NB4 (cell line): ENCODE measurements around the gene B4GALT4.

Experiments used
- DNase-seq: peaks from one replicate; pipeline ENCODE4 v3.0.0; 2010; ENCODE audit warnings: low read depth
- H3K4me3 ChIP-seq: one replicate; pipeline ENCODE4 v1.5.1; 2011; ENCODE audit warnings: mild to moderate bottlenecking, low read depth, low read length, moderate library complexity
- CTCF ChIP-seq: IDR thresholded peaks from one replicate; pipeline ENCODE4 v1.5.1; 2012; ENCODE audit warnings: low read depth, low read length
- MYC ChIP-seq: IDR thresholded peaks from 2 replicates; pipeline ENCODE4 v1.6.1; 2011; ENCODE audit warnings: low read depth, low read length
- POLR2A ChIP-seq: IDR thresholded peaks from 2 replicates; pipeline ENCODE4 v1.6.1; 2011; ENCODE audit warnings: mild to moderate bottlenecking; ENCODE audit not compliant: insufficient read length; ENCODE audit errors: extremely low read depth
- TF ChIP-seq, protein P1 (sequence below): IDR thresholded peaks from 2 replicates; pipeline ENCODE4 v1.6.1; 2011; ENCODE audit warnings: low read depth, low read length

Gene B4GALT4

GRCh38 chr3:119225121-119225520, 15.6 kb downstream of the B4GALT4 start:
- no peak overlapping the region for H3K4me3 ChIP-seq
- DNase-seq: no peak
- TF ChIP-seq, protein P1, sequence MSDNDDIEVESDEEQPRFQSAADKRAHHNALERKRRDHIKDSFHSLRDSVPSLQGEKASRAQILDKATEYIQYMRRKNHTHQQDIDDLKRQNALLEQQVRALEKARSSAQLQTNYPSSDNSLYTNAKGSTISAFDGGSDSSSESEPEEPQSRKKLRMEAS: no peak
- TF ChIP-seq CTCF (no peak), MYC (no peak), POLR2A (no peak)

- TF ChIP-seq CTCF (no peak), POLR2A (no peak), MYC (no peak)
- TF ChIP-seq, protein P1: no peak
Measured at GRCh38 chr3:119223511-119223910, 17.2 kb downstream of the B4GALT4 start.

DNA sequence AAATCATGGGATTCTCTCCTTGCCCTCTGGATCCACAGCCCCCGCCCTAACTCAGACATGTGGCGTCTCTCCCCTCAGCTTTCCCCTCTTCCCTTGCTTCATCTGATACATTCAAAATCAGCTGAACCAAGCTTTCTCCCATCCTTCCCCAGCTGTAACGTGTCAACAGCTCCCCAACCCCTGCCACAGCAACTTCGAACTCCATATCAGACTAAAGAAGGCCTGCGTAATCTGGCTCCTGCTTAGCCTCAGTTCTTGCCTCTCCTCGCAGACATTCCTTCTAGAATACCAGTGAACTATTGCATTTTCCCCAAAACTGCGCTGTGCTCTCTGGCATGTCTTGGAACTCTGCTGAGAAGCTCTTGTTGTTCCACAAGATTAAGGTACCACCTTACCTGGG, 18.3 kb downstream of the B4GALT4 start:
- H3K4me3 ChIP-seq: no peak overlapping the region
- no peak for DNase-seq
- TF ChIP-seq MYC (no peak), POLR2A (no peak), CTCF (no peak)
- TF ChIP-seq, protein P1: no peak

More at GRCh38 chr3:119223511-119223910, 17.2 kb downstream of the B4GALT4 start:
- no peak overlapping the region for H3K4me3 ChIP-seq
- peak; percentile 11 for DNase-seq

DNA sequence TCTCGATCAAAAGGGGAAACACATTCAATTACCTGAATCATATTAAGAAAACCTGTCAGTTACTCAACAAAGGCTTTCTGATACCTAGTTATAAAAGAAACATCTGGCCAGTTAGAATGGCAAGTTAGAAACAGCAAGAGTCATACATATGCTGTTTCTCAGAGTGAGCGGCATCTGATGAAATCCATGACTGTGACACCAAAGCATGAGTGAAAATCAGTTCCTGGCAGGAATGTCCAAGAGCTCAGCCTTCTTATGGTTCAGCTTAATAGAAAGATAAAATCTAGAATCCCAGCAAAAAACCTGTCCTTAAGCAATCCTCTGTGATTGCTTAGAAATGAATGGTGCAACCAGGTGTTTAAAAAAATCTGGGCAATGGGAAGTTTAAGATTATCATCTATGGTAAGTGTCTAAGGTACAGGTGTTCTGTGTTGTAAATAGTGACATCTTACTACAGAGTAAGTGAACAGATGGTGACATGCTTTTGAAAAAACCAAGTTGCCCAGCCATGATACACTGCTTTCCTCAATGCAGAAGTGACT, 18.8 kb downstream of the B4GALT4 start:
- DNase-seq: no peak
- no peak overlapping the region for H3K4me3 ChIP-seq
- no peak for TF ChIP-seq CTCF
- TF ChIP-seq MYC: no peak
- TF ChIP-seq, protein P1: no peak
- no peak for TF ChIP-seq POLR2A

GRCh38 chr3:119220970-119221667, 19.6 kb downstream of the B4GALT4 start:
- TF ChIP-seq MYC (no peak), CTCF (no peak), POLR2A (no peak)
- TF ChIP-seq, protein P1: no peak
- H3K4me3 ChIP-seq: no peak overlapping the region
- DNase-seq: no peak
